WERI-Rb-1 (cell line): Measurements from ENCODE around the gene DOLPP1.

ENCODE experiments used
- DNase-seq: peaks from one replicate; pipeline ENCODE4 v3.0.0-alpha.2; 2020
- H3K27ac ChIP-seq: fragments of 250-450 bp; sonication (Bioruptor Pico); 2 replicates; pipeline ENCODE4 v1.5.1; 2020; ENCODE audit warnings: mild to moderate bottlenecking, moderate library complexity
- H3K27me3 ChIP-seq: fragments of 250-450 bp; sonication (Bioruptor Pico); 2 replicates; pipeline ENCODE4 v1.5.1; 2021; ENCODE audit warnings: mild to moderate bottlenecking, low read depth, moderate library complexity; ENCODE audit not compliant: insufficient read depth, severe bottlenecking
- H3K36me3 ChIP-seq: fragments of 250-450 bp; sonication (Bioruptor Pico); 2 replicates; pipeline ENCODE4 v1.5.1; 2020; ENCODE audit warnings: mild to moderate bottlenecking, moderate library complexity
- H3K4me3 ChIP-seq: 2 replicates; pipeline ENCODE4 v1.5.1; 2011; ENCODE audit warnings: low read depth, mild to moderate bottlenecking, control low read depth, low read length
- H3K9me3 ChIP-seq: fragments of 250-450 bp; sonication (Bioruptor Pico); 2 replicates; pipeline ENCODE4 v1.5.1; 2021; ENCODE audit warnings: mild to moderate bottlenecking, moderate library complexity; ENCODE audit not compliant: severe bottlenecking
- TF ChIP-seq, protein P1 (sequence below): IDR thresholded peaks from 2 replicates; pipeline ENCODE4 v1.5.1; 2011; ENCODE audit warnings: low read depth, mild to moderate bottlenecking, control low read depth, inconsistent platforms, low read length

Gene DOLPP1

DNA sequence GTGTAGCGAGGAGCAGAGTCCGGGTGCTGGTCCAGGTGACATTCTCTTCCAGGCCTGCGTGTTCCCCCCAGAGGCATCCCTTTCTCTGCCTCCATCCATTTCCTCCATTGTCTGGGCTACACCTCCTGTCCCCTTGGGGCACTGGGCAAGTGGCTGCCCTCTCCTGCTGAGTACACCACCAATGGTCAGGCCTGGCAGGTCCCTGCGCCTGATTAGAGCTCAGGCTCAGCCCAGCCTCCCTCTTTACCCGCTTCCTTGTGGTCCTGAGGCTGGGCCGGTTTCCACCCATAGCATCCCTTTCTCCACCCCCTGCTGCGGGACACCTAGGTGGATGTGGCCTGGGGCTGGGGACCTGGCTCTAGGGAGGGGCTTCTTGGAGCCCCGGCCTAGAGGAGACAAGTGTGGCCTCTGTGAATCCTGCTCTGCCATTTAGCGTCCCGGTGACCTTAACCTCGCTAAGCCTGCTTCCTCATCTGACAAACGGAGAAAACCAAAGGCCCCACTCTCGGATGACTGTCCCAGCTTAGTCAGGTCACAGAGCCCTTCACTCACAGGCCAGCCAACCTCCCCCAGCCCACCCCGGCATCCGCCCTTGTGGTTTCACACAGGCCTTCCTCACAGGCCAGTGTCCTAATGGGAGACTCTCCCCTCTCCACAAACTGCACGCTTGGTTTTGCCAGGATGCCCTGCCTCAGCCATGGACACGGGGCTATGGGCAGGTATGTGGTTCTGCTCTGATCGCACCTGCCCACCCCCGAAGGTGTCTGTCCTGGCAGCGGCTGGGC is 12.9 kb downstream of the DOLPP1 start:
- H3K27ac ChIP-seq: no peak overlapping the region
- DNase-seq: no peak
- TF ChIP-seq, protein P1, sequence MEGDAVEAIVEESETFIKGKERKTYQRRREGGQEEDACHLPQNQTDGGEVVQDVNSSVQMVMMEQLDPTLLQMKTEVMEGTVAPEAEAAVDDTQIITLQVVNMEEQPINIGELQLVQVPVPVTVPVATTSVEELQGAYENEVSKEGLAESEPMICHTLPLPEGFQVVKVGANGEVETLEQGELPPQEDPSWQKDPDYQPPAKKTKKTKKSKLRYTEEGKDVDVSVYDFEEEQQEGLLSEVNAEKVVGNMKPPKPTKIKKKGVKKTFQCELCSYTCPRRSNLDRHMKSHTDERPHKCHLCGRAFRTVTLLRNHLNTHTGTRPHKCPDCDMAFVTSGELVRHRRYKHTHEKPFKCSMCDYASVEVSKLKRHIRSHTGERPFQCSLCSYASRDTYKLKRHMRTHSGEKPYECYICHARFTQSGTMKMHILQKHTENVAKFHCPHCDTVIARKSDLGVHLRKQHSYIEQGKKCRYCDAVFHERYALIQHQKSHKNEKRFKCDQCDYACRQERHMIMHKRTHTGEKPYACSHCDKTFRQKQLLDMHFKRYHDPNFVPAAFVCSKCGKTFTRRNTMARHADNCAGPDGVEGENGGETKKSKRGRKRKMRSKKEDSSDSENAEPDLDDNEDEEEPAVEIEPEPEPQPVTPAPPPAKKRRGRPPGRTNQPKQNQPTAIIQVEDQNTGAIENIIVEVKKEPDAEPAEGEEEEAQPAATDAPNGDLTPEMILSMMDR: no peak

DNA sequence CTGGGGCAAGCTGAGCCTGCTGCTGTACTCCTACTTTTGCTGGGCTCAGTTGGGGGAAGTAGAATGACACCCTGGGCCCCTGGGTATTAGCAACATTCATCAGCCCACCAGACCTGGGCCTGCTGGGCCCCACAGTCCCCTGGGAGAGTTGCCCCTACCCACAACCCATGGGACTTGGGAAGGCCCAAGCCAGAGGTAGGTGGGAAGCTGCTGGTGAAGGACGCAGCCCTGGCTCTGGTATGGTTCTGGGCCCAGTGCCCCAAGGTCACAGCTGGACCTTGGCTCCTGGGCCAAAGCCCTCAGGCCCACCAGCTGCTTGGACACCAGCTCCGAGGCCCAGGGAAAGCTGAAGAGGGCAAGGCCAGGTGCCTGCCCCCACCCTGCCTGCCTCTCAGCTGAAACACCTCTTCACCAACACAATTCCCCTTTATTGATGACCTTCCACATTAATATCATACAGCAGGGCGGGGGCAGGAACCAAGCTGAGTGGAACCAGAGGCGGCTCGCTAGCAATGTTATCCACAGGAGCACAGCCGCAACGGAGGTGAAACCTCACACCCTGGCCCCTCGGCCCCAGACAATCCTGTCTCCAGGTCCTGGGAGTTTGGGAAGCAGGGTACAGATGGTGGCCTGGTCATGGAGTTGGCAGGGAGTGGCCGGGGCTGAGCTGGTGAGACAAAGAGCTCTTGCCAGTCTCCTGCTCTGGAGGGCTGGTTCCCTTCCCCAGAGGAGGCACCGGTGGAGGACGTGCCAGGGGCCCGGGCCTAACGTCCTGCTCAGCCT is 13.7 kb downstream of the DOLPP1 start:
- H3K9me3 ChIP-seq: no peaks in the 10 kb centered on the region
- peaks cover 20% of the 10 kb centered on the region for H3K36me3 ChIP-seq
- H3K27me3 ChIP-seq: no peaks in the 10 kb centered on the region
- no peak overlapping the region for H3K4me3 ChIP-seq
- no peak for DNase-seq
- TF ChIP-seq, protein P1: no peak
- H3K27ac ChIP-seq: no peak overlapping the region

More for the DNA sequence above, 12.9 kb downstream of the DOLPP1 start:
- Histone ChIP-seq H3K27me3 (no peaks in the 10 kb centered on the region), H3K36me3 (peaks cover 28% of the 10 kb centered on the region), H3K9me3 (no peaks in the 10 kb centered on the region), H3K4me3 (no peak overlapping the region)

DNA sequence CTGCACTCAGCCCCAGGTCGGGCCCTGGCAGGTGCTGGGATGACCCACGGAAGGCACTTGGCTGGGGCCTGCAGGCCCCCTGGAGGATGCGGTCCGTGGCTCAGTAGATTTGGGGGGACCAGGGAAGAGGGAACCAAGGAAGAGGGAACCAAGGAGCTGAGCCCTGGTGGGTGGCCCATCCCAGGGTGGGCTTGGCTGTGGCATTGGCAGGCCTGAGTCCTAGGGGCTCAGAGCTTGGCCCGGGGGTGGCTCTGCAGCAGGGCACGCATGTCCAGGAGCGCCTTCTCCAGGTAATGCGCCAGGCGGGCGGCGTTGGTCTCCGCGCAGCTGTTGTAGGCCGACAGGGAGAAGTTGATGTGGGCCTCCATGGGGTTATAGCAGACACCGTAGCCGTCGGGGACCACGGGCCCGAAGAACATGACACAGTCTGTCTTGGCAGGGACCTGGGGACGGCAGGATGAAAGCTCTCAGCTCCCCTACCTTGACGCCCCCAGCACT is 14.3 kb downstream of the DOLPP1 start:
- no peaks in the 10 kb centered on the region for H3K27me3 ChIP-seq
- no peak overlapping the region for H3K27ac ChIP-seq
- H3K4me3 ChIP-seq: no peak overlapping the region
- H3K9me3 ChIP-seq: no peaks in the 10 kb centered on the region
- H3K36me3 ChIP-seq: peaks cover 14% of the 10 kb centered on the region
- TF ChIP-seq, protein P1: no peak
- no peak for DNase-seq

DNA sequence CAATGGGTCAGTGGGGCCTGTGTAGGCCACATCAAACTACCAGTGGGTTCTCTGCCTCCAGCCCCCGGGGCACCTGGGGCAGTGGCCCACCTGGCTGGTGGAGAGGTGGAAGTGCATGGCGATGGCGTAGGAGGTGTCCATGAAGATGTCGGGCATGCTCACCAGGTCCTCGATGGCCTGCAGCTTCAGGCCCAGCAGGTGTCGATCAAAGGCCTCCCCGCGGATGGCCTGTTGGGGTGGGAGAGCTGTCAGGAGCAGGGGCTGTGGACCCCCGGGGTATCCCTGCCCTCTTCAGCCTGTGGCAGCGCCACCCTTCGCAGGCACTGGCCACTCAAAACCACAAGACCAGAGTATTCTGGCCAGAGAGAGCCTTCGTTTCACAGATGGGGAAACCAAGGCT is 15.0 kb downstream of the DOLPP1 start:
- TF ChIP-seq, protein P1: no peak
- Histone ChIP-seq H3K27ac (no peak overlapping the region), H3K4me3 (no peak overlapping the region), H3K9me3 (no peaks in the 10 kb centered on the region), H3K36me3 (peaks cover 8% of the 10 kb centered on the region), H3K27me3 (no peaks in the 10 kb centered on the region)
- no peak for DNase-seq

DNA sequence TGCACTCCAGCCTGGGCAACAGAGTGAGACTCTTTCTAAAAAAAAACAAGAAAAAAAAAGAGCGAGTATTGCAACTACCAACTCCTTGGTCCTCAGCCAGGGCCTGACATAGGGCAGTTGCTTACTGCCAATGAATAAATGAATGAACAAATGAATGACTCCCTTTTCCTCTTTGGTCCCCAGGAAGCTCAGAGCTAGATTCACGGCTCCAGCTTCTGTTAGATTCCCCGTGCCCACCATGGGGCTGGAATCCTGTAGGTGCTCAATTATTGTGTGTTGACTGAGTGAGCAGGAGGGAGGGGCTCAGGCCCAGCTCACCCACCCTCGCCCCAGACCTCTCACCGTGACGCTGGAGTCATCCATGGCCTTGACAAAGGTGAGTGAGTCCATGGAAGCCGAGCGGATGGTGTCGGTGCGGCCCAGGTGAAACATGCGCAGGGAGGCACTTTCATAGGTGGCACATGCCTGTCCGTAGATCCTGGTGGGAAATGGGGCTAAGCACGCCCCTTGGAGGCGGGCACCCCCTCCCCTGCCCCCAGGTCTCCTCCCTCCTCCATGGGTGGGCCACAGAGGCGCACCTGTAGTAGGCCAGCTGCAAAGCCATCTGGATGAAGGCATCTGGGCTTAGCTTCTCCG is 16.9 kb downstream of the DOLPP1 start:
- Histone ChIP-seq H3K36me3 (peaks cover 8% of the 10 kb centered on the region), H3K4me3 (no peak overlapping the region), H3K9me3 (no peaks in the 10 kb centered on the region), H3K27ac (no peak overlapping the region), H3K27me3 (no peaks in the 10 kb centered on the region)
- TF ChIP-seq, protein P1: no peak
- DNase-seq: no peak
